Measurements from ENCODE around the gene PACSIN2.

- TF ChIP-seq EZH2phosphoT487 (IDR thresholded peaks at IDR 0.05; ENCODE audit: borderline replicate concordance, low read length) = no peak
- TF ChIP-seq, protein P1, sequence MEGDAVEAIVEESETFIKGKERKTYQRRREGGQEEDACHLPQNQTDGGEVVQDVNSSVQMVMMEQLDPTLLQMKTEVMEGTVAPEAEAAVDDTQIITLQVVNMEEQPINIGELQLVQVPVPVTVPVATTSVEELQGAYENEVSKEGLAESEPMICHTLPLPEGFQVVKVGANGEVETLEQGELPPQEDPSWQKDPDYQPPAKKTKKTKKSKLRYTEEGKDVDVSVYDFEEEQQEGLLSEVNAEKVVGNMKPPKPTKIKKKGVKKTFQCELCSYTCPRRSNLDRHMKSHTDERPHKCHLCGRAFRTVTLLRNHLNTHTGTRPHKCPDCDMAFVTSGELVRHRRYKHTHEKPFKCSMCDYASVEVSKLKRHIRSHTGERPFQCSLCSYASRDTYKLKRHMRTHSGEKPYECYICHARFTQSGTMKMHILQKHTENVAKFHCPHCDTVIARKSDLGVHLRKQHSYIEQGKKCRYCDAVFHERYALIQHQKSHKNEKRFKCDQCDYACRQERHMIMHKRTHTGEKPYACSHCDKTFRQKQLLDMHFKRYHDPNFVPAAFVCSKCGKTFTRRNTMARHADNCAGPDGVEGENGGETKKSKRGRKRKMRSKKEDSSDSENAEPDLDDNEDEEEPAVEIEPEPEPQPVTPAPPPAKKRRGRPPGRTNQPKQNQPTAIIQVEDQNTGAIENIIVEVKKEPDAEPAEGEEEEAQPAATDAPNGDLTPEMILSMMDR (IDR thresholded peaks at IDR 0.05; ENCODE audit: low read depth, low read length, poor library complexity, severe bottlenecking) = no peak
These were observed 67.5 kb downstream of the PACSIN2 start for GRCh38 chr22:42947211-42947990.

Measured in DOHH2 (cell line).